ENCODE data around the gene CCDC3.

The CCDC3 gene

GRCh38 chr10:12950583-12951128, 50.9 kb downstream of the CCDC3 start:
- Histone ChIP-seq H3K27ac (ENCODE audit: low read length) (no peak overlapping the region), H3K4me2 (ENCODE audit: low read depth, low read length) (no peak overlapping the region), H3K36me3 (replicated peaks; ENCODE audit: insufficient read depth, low read length) (no peaks in the 10 kb centered on the region), H2AFZ (ENCODE audit: low read length) (no peak overlapping the region), H3K27me3 (replicated peaks; ENCODE audit: insufficient read depth, low read length) (no peaks in the 10 kb centered on the region), H3K79me2 (ENCODE audit: low read length) (no peaks in the 10 kb centered on the region), H3K4me3 (ENCODE audit: low read length) (no peak overlapping the region), H4K20me1 (ENCODE audit: insufficient read depth, low read length) (no peaks in the 10 kb centered on the region), H3F3A (ENCODE audit: insufficient read depth, low read length) (no peaks in the 10 kb centered on the region), H3K9me3 (replicated peaks; ENCODE audit: insufficient read depth, low read length) (0 out of 2 replicates have a peak, but pooled peaks cover 4% of the 10 kb centered on the region), H3K9me2 (replicated peaks; ENCODE audit: insufficient read depth, low read length) (no peaks in the 10 kb centered on the region), H3K4me1 (ENCODE audit: low read length) (no peaks in the 10 kb centered on the region), H3K9ac (ENCODE audit: low read length) (no peak overlapping the region)
- DNase-seq = no peak
- no peak for TF ChIP-seq CTCF (IDR thresholded peaks at IDR 0.05; ENCODE audit: low read length)
- TF ChIP-seq EZH2 (optimal IDR thresholded peaks at IDR 0.05; ENCODE audit: low read depth, low read length) = no peak
- no peak for TF ChIP-seq EZH2phosphoT487 (IDR thresholded peaks at IDR 0.05; ENCODE audit: low read length)

- no peak for DNase-seq
- H3K79me2 ChIP-seq (ENCODE audit: low read length) = no peaks in the 10 kb centered on the region
- H2AFZ ChIP-seq (ENCODE audit: low read length) = no peak overlapping the region
- H4K20me1 ChIP-seq (ENCODE audit: insufficient read depth, low read length) = no peaks in the 10 kb centered on the region
- 0 out of 2 replicates have a peak, but pooled peaks cover 4% of the 10 kb centered on the region for H3K9me3 ChIP-seq (replicated peaks; ENCODE audit: insufficient read depth, low read length)
- H3K4me1 ChIP-seq (ENCODE audit: low read length) = no peaks in the 10 kb centered on the region
- no peak overlapping the region for H3K4me3 ChIP-seq (ENCODE audit: low read length)
- no peak overlapping the region for H3K27ac ChIP-seq (ENCODE audit: low read length)
- H3K27me3 ChIP-seq (replicated peaks; ENCODE audit: insufficient read depth, low read length) = no peaks in the 10 kb centered on the region
- H3K9ac ChIP-seq (ENCODE audit: low read length) = no peak overlapping the region
- no peak overlapping the region for H3K4me2 ChIP-seq (ENCODE audit: low read depth, low read length)
- no peaks in the 10 kb centered on the region for H3F3A ChIP-seq (ENCODE audit: insufficient read depth, low read length)
- H3K9me2 ChIP-seq (replicated peaks; ENCODE audit: insufficient read depth, low read length) = no peaks in the 10 kb centered on the region
- TF ChIP-seq EZH2 (optimal IDR thresholded peaks at IDR 0.05; ENCODE audit: low read depth, low read length) (no peak), CTCF (IDR thresholded peaks at IDR 0.05; ENCODE audit: low read length) (no peak), EZH2phosphoT487 (IDR thresholded peaks at IDR 0.05; ENCODE audit: low read length) (no peak)
- H3K36me3 ChIP-seq (replicated peaks; ENCODE audit: insufficient read depth, low read length) = no peaks in the 10 kb centered on the region
Observed at GRCh38 chr10:12949248-12949647, 52.3 kb downstream of the CCDC3 start.

- H2AFZ ChIP-seq (ENCODE audit: low read length) = no peak overlapping the region
- TF ChIP-seq EZH2phosphoT487 (IDR thresholded peaks at IDR 0.05; ENCODE audit: low read length) = no peak
- no peak for TF ChIP-seq CTCF (IDR thresholded peaks at IDR 0.05; ENCODE audit: low read length)
- TF ChIP-seq EZH2 (optimal IDR thresholded peaks at IDR 0.05; ENCODE audit: low read depth, low read length) = no peak
- H4K20me1 ChIP-seq (ENCODE audit: insufficient read depth, low read length) = no peaks in the 10 kb centered on the region
Observed at GRCh38 chr10:12947741-12948140, 53.8 kb downstream of the CCDC3 start.

More at GRCh38 chr10:12947741-12948140, 53.8 kb downstream of the CCDC3 start:
- H3K4me2 ChIP-seq (ENCODE audit: low read depth, low read length) = no peak overlapping the region
- no peak overlapping the region for H3K4me3 ChIP-seq (ENCODE audit: low read length)
- no peaks in the 10 kb centered on the region for H3F3A ChIP-seq (ENCODE audit: insufficient read depth, low read length)
- H3K9me2 ChIP-seq (replicated peaks; ENCODE audit: insufficient read depth, low read length) = no peaks in the 10 kb centered on the region
- no peaks in the 10 kb centered on the region for H3K9me3 ChIP-seq (replicated peaks; ENCODE audit: insufficient read depth, low read length)
- H3K27ac ChIP-seq (ENCODE audit: low read length) = no peak overlapping the region
- no peaks in the 10 kb centered on the region for H3K36me3 ChIP-seq (replicated peaks; ENCODE audit: insufficient read depth, low read length)
- DNase-seq = no peak
- H3K79me2 ChIP-seq (ENCODE audit: low read length) = no peaks in the 10 kb centered on the region
- no peak overlapping the region for H3K9ac ChIP-seq (ENCODE audit: low read length)
- H3K27me3 ChIP-seq (replicated peaks; ENCODE audit: insufficient read depth, low read length) = no peaks in the 10 kb centered on the region
- no peaks in the 10 kb centered on the region for H3K4me1 ChIP-seq (ENCODE audit: low read length)
